GM11168 (cell line): Measurements from ENCODE around the gene GPAT2.

ENCODE experiments used
- in situ Hi-C: fragments of 300-500 bp; cut with MboI; formaldehyde crosslinking; loops from one replicate; pipeline ENCODE4 v1.12.0; 2022; ENCODE audit warnings: low sequenced_read_pairs; ENCODE audit not compliant: unreplicated experiment

GPAT2 gene

GRCh38 chr2:95991351-95992094 is 43.2 kb downstream of the GPAT2 start, which contains the start of gene ANKRD36C:
TSS of gene ANKRD36C (minus strand) at chr2:95991824. CDS start at chr2:95991708, 116 bp downstream.
- in situ Hi-C loops, result loop anchor here (5.0 to 10.0 kb wide), 2 partner anchors 1121 to 1603 kb away; partner anchors contain the start of gene ANKRD36

- in situ Hi-C loops, result loop anchor here (5.0 to 10.0 kb wide), 2 partner anchors 1121 to 1604 kb away; partner anchors contain the start of gene ANKRD36
These were observed 43.8 kb downstream of the GPAT2 start for GRCh38 chr2:95990884-95991283.
